NCI-H2029 treated with DMSO at 0.1 percent for 48 hours (cell line): ENCODE data around the gene ROR1.

Experiments
- DNase-seq: peaks from one replicate; lab custom pipeline; 2025; lab: John Stamatoyannopoulos, UW

Gene ROR1

GRCh38 chr1:63913533-63913932 lies 139.7 kb downstream of the ROR1 start:
- DNase-seq, result no peak

DNA sequence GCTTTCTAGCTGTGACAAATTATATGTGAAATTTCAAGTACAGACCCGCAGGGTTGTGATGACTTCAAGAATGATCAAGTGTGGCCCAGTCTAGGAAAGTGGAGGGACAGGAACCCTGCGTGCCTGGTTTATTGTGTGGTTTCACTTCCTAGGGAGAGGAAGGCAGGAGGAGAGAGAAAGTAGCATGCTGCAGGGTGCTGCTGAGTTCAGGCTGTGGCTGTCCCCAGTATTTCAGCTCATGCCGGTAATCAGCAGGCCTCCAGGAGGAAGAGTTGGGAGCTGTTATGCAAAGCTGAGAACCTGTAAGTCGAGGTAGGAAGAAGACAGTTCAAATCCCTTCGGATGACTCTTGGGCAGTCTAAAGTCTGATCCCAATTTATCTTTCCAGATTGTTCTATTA lies 140.4 kb downstream of the ROR1 start:
- no peak for DNase-seq

DNA sequence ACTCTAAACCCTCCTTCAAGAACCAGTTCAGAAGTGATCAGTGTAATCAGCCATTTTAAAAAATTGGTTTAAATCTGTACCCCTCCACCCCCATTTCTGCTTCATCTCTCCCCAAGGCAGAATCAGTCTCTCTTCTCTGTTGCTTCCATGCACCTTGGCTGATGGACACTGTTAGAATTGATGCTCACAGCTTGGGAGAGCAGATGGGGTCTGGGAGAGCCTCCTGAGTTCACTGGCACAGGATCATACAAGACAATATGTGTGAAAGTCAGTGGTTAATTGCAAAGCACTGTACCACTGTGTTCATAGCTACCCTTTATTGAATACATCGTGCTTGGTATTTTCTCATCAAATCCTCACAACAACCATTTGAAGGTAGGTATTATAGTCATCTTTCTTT lies 140.9 kb downstream of the ROR1 start:
- DNase-seq, result no peak

GRCh38 chr1:63915121-63915520 lies 141.3 kb downstream of the ROR1 start:
- DNase-seq, result peak; percentile 30

DNA sequence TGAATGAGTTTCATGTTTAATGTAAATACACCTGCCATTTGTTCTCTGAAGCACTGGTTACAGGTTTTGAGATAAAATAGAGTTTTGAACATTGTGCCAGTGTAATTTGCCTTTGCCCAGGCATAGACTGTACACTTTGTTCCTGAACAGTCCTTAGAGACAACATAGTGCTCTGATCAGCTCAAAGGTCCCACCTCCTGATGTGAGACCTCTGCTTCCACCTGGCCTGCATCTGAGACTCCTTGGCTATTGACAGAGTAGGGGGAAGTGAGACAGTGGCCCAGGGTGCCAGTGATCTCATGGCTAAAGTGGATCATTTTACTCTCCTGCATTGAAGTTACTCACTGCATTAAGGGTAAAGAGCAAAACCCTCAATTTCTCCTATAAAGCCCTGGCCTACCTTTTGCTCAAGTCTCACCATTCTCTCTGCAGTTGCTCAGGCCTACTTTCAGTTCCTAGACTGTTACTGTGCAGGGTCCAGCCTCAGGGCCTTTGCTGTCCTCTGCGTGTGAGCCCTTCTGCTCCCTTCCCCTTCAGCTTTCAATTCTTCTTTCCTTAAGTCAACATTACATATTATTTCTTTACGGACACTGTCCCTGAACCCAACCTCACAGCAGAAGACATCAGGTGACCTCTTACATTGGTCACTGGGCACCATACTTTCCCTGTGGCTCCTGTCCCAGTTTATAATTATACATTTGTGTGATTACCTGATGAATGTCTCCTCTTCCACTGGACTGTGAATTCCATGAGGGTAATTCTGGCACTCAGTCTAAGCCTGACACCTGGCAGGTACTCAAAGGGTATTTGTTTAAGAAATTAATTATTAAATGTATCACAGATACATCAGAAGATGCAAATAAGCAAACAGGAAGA lies 142.9 kb downstream of the ROR1 start:
- peak; percentile 73 for DNase-seq

DNA sequence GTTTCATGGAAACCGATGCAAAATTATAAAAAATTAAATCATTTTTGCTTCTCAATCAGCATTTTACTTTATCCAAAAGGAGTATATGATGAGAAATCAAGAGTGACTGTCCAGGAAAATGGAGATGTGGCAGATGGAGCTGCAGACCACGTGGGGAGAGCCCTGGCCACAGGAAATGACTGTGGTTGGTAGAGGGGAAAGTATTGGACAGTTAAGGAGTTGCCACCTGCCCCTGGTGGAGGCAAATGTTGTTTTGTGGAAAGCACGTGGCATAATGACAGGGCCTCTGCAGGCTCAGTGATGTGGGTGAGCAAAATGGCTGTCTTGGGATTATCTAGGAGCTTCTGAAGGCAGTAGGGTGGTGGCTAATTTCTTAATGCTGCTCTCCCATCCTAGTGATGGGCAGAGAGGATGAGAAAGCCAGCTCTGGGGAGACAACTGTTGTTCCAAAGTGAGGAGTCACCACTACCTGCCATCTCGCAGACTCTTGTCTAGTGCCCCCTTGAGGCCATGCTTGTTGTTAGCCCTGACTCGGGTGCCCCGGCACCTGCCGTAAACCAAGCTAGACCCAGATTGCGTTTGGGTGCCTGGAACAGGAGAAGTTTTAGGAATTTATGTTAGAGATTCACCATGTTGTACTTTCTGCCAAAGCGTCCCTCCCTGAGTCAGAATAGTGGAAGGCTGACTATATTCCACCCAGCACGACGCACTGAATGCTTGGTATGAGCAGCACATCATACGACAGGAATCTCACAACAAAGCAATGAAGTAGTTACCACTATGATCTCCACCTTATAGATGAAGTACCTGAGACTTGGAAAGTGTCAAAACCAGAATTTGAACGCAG lies 144.0 kb downstream of the ROR1 start:
- DNase-seq, result no peak

GRCh38 chr1:63918418-63918945 lies 144.7 kb downstream of the ROR1 start:
- no peak for DNase-seq

DNA sequence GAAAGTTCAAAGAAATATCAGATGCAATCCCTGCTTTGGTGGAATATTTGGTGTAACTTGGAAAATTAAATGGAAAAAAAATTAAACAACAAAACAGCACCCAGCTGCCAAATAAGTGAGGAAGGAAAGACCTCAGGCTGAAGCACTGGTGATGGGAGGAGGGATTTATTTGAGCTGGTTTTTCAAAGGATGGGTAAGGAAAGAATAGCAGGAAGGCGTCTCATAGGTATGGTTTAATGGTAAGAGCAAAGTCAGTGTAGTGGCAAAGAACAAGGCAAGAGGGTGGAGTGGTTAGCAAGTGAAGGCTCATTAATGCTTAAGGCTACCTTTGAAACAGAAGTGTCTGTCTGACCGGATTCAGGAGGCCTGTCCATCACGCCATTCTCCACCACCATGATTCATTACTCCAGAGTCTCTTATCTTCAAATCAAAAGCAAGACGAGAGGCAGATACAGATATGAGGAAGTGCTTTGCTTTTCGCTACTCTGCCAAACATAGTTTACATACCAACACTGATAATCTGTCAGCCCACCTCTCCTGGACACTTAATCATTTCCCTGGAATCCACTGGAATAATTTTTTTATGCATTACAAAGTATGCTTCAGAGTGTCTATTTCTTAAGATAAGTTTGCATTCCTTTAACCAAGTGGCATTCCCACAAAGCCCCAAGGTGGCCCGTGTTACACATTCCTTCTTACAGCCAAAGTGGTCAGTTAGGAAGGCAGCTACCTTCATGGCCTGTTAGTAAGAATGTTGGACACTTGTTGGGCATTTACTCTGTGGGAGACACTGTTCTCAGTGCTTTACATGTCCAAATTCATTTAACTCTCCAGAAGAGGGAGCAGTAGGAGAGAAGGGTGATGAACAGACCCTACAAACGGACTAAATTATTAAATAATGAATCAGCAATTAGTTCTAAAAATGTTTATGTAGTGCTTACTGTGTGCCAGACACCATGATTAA lies 146.6 kb downstream of the ROR1 start:
- no peak for DNase-seq

GRCh38 chr1:63921359-63921758 lies 147.5 kb downstream of the ROR1 start:
- no peak for DNase-seq

DNA sequence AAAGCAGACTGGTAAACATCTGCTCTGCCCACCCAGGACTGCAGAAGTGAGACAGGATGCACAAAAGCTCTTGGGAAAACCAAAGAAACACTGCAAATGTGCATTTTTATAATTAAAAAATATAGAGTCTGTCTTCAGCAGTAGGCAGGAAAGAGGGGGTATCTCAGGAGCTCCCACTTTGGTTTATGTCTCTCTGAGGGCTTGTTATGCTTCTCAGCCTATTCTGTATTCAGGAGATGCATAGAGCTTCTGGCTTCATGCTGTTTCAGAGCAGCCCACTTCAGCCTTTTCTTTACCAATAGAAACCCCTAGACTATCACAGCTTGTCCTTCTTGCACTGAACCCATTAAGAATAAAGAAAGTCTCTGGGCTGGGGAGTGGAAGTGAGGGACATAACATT lies 148.0 kb downstream of the ROR1 start:
- DNase-seq, result no peak

GRCh38 chr1:63922848-63923247 lies 149.0 kb downstream of the ROR1 start:
- no peak for DNase-seq

DNA sequence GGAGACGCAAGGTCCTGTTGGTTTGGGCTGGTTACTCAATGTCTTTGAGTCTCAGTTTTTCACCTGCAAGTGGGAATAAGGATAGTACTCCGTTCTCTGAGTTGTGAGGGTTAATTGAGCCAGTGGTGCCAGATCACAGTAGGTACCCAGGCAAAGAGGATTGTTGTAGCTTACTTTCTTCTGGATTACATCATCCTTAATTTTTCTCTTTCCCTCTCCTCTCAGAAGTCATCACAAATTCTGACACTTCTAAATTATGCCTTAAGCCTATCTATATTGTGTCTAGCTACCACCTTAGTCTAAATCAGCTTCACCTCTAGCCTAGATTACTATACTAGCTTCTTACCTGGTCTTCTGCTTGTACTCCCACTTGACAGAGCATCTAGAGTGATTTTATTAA lies 149.5 kb downstream of the ROR1 start:
- no peak for DNase-seq

DNA sequence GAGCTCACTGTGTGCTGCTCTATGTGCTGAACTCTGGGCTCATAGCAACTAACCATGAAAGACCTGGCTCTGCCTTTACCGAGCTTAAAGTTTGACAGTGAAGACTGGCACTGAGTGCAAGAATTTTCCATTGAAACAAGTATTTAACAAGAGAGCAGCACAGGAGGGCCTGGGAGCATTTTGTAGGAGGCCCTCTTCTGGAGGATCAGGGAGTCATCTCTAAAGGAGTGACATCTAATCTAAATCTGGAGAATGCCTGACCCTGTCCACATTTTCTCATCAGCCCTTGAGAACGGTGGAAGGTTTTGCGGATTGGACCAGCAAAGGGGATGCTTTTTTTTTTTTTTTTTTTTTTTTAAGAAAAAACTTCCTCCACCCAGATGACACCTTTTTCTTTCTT lies 150.8 kb downstream of the ROR1 start:
- no peak for DNase-seq

DNA sequence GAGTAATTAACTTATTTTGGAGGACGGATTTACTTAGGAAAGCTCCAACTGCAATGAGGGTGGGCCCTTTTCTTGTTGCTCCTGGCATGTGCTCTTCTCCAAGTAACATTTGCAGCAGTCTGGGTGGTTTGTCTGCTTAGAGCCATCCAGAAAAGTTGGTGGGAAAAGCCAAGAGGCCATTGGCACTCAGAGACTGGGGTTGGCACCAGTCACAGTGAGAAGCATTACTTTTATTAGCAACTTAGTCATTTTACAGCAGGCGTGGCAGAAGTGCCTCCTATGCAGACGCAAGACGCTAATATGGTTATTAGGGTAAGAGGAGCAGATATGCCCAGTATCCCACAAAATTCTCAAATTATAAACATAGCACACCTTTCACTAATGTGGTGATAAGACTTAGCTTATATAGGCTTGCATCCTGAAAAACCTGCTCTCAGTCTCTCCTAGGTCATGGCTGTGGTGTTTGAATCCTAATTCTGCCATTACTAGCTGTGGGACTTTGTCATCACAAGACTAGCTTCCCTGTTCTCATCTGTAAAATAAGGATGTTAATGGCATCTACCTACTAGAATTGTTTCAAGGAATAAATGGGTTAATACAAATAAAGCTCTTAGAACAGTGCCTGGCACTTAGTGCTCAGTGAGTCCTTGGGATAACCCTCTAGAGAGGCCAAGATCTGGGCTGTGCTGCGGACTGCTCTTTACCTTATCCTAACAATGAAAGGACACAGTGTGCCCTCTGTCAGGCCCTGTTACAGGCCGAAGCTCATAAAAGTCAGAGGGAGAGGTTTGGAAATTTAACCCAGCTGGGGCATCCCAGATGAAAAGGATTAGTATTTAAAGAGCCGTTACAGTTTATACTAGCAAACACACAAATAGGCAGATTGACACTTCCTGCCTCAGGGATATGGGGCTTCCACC lies 154.6 kb downstream of the ROR1 start:
- DNase-seq, result no peak

DNA sequence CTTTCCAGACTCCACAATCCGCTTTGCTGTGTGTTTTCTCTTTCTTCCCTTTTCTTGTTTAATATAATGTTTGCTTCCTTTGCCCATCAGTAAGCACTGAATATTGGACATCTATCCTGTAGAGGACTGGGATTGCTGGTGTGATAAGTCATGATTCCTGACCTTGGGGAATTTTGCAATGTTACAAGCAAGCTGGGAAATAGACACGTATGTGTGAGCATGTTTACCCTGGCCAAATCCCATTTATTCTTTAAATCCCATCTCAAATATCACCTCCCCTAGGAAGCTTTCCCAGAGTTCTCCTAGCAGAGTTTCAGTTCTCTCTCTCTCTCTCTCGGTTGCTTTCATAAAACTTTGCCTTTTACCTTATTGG lies 155.3 kb downstream of the ROR1 start:
- DNase-seq, result no peak

GRCh38 chr1:63931468-63931867 lies 157.7 kb downstream of the ROR1 start:
- no peak for DNase-seq

DNA sequence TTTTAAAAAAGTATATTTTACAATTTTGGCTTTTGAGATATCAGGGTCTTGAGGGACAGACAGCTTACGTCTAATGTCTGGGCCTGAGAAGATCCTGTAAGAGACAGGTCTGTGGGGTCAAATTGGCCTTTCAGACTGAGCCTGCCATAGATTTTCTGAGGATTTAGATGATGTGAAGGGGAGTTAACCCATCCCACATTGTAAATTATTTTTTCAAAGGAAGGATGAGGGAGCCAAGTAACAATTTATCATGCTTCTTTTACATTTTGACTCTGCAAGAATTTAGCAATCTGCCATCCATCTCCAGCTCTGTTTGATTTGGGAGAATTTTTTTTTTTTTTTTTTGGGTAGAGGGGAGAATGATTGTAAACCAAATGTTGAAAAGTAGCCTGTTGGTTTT lies 160.9 kb downstream of the ROR1 start:
- no peak for DNase-seq

- no peak for DNase-seq
Observed at GRCh38 chr1:63935143-63935542, 161.3 kb downstream of the ROR1 start.

- no peak for DNase-seq
Observed at GRCh38 chr1:63935553-63935952, 161.7 kb downstream of the ROR1 start.

DNA sequence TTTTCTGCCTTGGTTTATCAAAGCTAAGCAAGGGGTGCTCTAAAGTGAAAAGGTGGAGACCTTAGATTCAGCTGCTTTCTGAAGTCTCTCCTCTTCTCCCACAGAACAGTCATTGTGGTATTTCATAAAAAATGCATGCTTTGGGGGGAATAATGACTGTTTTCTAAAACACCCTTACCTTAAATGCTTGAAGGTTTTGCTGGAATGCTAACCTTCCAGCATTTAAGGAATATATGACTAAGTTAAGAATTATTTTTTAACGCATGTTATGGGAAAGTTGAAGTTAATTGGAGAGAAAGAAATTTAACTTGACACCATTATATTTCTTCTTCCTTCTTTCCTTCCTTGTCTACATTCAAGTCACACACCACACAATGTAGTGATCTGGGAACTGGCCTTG lies 162.5 kb downstream of the ROR1 start:
- no peak for DNase-seq

GRCh38 chr1:63936801-63937200 lies 163.0 kb downstream of the ROR1 start:
- no peak for DNase-seq
